MM.1S (cell line): ENCODE results near the gene BEND5.

Experiments
- EZH2 ChIP-seq: fragments of 300-600 bp; sonication (generic); optimal IDR thresholded peaks from 2 replicates; pipeline ENCODE3; 2017; ENCODE audit warnings: low read depth, mild to moderate bottlenecking, antibody characterized with exemption, low read length, mixed read lengths
- TF ChIP-seq, protein P1 (sequence below): fragments of 300-600 bp; sonication (generic); IDR thresholded peaks from 2 replicates; pipeline ENCODE4 v1.5.1; 2016; ENCODE audit warnings: antibody characterized with exemption, low read length, mixed read lengths

- TF ChIP-seq, protein P1, sequence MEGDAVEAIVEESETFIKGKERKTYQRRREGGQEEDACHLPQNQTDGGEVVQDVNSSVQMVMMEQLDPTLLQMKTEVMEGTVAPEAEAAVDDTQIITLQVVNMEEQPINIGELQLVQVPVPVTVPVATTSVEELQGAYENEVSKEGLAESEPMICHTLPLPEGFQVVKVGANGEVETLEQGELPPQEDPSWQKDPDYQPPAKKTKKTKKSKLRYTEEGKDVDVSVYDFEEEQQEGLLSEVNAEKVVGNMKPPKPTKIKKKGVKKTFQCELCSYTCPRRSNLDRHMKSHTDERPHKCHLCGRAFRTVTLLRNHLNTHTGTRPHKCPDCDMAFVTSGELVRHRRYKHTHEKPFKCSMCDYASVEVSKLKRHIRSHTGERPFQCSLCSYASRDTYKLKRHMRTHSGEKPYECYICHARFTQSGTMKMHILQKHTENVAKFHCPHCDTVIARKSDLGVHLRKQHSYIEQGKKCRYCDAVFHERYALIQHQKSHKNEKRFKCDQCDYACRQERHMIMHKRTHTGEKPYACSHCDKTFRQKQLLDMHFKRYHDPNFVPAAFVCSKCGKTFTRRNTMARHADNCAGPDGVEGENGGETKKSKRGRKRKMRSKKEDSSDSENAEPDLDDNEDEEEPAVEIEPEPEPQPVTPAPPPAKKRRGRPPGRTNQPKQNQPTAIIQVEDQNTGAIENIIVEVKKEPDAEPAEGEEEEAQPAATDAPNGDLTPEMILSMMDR, result no peak
- TF ChIP-seq EZH2, result no peak
These were observed 34.0 kb upstream of the BEND5 start for GRCh38 chr1:48810740-48811139.
